Left forelimb (tissue), 1 donor: ENCODE measurements around the gene PRR36.

Experiments
- DNase-seq: peaks from one replicate; pipeline ENCODE4 v3.0.0-alpha.2; 2018; ENCODE audit warnings: low spot score

PRR36 gene

DNA sequence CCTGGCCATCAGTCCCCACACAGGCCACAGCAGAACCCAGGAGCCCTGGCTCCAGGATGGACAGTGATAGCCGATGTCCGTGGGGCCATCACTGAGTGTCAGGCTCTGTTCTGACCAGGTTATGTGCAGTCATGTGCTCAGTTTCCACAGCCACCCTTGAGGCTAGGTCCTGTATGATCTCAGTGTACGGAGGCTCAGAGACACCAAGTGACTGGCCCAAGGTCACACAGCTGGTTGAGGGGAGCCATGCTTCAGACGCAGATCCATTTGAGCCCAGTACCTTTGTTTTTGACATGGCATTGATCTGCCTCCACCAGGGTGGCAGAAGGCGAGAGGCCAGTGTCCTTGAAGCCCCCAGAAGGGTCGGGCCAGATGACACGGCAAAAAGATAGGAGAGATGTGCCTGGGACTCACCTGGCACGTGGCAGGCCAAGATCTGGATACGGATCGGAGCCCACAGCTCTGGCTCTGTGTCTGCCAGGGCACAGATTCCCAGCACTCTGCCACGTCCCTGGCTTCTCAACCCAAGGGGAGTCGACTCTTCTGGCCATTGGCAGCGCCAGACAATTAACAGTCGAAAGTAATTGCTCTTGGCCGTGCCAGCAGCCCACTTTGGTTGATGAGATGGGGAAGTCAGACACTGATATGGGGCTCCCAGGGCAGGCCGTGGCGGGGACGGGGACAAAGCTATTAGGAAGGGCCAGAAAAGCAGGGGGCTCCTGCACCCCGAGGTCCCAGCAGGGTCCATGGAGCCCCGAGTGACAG lies 28.6 kb downstream of the PRR36 start:
- no peak for DNase-seq

DNA sequence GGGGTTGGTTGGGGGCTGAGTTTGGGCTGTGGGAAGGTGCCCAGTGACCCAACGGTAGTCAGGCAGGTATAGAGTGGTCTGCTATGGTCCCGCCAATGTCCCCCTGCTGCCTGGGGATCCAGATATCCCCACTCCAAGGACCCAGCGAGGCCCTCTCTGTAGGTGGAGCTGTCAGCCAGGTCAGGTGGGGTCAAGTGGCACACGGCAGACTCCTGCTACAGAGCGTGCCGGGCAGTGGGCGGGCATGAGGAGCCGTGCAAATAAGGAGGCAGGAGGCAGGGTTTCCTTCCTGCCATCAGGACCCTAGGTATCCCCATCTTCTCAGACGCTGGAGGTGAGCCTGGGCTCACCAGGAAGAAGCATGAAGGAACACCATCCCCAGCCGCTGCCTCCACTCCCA lies 29.2 kb downstream of the PRR36 start:
- DNase-seq = no peak

DNA sequence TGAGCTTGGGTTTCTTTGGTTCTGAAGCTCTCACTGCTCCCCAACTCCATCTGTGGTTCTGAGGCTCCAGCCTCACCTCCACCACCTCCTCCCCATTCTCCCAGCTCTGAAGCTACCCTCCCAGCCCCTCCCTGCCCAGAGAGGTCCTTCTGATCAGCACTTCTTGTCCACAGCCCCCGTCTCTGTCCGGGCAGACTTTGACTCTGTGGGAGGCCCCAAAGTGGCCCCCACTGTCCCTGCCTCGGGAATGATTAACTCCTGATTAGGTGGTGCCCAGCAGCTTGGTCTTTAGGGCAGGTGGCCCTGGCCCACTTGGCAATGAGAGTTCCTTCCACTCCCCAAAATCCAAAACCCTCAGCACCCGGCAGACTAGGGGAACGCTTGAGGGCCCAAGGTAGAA lies 29.8 kb downstream of the PRR36 start:
- no peak for DNase-seq

DNA sequence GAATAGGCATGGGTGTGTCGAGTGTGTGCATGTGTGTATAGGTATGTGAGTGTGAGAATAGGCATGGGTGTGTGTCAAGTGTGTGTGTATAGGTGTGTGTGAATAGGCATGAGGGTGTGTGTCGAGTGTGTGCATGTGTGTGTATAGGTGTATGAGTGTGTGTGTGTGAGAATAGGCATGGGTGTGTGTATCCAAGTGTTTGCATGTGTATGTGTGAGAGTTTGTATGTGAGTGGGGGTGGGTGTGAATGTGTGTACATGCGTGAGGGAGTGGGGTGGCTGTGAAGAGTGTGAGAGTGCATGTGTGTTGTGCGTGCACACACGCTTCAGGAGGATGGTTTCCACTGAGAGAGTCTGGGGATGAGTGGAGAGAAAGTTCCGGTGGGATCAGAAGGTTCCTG lies 30.7 kb downstream of the PRR36 start:
- DNase-seq = no peak

DNA sequence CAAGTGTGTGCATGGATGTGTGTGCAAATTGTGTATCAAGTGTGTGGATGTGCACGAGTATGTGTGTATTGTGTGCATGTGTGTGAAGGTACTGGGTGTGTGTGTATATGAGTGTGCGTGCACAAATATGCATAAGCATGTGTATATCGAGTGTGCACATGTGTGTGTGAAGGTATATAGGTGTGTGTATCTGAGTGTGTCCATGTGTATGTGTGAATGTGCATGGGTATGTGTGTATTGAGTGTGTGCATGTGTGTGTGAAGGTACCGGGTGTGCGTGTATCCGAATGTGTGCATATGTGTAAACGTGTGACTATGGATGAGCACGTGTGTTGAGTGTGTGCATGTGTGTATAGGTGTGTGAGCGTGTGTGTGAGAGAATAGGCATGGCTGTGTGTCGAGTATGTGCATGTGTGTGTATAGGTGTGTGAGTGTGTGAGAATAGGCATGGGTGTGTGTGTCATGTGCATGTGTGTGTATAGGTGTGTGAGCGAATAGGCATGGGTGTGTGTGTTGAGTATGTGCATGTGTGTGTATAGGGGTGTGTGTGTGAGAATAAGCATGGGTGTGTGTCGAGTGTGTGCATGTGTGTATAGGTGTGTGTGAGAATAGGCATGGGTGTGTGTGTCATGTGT lies 31.4 kb downstream of the PRR36 start:
- no peak for DNase-seq

DNA sequence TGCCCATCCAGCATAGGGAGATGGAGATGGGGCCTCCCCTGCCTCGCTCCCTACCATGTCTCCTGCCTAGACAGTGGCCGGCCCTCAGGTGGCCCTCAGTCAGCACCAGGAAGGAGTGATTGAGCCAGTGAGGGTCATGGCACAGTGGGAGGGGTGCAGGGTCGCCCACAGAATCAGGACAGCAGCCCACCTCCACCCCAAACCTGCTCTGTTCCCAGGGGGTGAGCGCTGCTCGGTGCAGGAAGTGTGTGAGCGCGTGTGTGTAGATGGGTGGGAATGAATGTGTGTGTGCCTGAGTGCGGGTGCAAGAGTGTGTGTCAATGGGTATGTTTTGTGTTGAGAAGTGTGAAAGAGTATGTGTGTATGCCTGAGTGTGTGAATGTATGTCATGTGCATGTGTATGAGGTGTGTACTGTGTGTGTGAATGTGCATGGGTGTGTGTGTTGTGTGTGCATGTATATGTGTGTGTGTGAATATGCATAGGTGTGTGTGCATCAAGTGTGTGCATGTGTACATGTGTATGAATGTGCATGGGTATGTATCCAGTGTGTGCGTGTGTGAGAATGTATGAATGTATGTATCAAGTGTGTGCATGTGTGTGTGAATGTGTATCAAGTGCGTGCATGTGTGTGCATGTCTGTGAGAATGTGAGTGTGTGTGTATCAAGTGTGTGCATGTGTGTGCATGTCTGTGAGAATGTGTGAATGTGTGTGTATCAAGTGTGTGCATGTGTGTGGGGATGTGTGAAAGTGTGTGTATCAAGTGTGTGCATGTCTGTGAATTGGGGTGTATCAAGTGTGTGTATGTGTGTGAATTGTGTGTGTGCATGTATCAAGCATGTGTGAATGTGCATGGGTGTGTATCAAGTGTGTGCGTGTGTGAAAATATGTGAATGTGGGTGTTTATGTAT lies 32.2 kb downstream of the PRR36 start:
- DNase-seq = no peak

DNA sequence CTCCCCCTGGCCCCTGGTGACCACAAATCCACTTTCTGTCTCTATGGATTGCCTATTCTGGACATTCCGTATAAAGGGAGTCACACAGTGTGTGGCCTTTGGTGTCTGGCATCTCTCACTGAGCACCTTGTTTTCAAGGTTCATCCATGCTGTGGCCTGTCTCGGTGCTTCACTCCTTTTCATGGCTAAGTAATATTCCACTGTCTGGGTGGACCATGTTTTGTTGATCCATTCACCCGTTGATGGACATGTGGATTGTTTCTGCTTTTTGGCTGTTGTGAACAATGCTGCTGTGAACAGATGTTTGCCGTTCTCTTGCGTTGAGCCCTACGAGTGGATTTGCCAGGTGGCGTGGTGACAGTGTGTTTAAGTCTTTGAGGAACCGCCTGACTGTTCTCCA lies 33.6 kb downstream of the PRR36 start:
- DNase-seq = no peak

DNA sequence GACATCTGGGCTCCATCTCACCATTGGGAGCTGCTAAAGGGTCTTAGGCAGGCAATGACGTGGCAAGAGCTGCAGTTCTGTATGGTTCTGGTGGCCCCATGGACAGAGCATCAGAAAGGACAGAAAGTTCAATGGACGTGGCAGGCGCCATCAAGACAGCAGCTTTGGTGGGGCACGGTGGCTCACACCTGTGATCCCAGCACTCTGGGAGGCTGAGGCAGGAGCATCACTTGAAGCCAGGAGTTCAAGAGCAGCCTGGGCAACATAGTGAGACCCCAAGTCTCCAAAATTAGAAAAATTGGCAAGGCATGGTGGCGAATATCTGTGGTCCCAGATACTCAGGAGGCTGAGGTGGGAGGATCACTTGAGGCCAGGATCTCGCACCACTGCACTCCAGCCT lies 34.7 kb downstream of the PRR36 start:
- no peak for DNase-seq

DNA sequence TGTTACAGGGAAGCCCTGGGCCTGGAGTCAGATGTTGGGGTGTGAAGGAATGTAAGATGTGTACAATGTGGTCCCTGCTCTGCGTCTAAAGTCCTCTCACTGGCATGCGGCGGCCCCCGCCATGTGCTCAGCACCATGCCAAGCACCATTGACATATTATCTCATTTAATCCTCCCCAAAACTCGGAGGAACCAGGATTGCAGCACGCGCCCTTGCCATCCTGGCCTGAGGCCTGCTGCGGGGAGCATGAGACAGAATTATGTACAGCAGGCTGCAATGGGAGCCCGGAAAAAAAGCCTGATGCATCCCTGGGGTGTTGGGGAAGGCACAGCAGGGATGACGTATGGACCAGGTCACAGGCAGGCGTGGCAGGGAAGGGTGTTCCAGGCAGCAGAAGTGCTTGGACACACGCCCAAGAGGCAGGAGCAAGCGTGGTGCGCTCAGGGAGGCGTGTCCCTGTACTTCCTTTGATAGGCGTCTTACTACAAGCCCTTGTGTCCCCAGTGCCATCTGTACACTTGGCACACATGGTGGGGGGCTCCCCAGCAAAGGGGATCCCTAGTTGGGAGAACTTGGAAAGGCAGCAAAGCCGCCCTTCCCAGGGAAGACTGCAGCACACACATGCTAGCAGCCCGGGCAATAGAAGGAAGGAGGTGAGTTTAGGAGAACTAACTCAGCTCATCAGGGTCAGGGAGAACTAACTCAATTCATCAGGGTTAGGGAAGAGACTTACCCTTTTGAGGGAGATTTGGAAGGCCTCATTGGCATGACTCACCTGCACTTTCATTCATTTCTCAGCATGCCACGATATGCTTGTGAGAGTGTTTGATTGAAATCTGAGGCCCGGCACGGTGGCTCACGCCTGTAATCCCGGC lies 40.7 kb downstream of the PRR36 start:
- DNase-seq = no peak

DNA sequence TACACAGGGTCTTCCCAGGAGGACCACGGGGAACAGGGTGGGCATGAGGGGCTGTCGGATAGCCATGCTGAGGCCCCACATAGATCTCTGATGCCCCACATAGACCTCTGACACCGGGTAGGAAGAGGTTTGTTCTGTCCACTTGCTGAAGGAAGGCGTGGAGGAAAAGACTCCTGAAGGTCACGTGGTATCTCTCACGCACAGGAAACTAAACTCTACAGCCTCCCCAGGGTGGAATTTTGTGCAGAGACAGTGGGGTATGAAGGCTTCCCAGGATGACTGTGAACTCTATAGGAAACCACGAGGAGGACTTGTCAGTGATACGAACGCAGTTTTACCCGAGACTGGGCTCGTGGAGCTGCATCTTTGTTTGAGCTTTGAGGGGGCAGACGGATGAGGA lies 41.4 kb downstream of the PRR36 start:
- no peak for DNase-seq

DNA sequence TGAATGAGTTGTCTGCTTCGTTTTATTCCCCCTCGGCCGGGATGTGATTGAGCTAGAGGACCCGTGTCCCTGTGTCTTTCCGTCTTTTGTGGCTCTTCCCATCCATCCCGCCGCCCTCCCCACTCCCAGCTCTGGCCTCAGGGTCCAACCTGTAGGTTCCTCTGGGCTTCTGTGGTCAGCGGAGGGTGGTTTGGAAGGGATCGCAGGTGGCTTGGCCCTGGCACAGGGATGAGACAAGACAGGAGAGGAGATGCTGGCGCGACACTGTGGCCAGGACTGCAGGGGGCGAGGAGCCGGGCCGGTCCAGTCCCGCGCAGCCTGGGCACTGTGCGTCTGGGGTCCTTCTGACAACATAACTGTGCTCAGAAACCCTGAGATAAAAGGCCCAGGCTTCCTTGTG lies 42.2 kb downstream of the PRR36 start:
- DNase-seq = no peak

DNA sequence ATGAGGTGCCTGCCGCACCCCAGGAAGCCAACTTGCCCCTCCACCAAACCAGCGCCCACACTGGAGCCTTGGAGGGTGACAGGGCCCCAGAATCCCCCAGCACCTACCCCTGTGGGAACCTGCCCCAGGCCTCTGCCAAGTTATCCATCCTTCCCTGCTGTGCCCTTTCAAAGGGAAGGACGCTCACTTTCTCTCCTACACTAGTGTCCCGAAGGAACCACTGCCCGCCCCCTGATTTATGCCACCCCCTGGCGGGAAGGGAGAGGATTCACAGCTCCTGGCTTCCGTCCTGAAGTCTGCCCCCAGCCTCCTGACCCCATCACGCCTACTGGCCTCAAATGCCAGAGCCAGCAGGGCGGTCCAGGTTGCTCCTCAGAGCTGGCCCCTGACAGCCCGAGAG lies 42.7 kb downstream of the PRR36 start:
- no peak for DNase-seq

DNA sequence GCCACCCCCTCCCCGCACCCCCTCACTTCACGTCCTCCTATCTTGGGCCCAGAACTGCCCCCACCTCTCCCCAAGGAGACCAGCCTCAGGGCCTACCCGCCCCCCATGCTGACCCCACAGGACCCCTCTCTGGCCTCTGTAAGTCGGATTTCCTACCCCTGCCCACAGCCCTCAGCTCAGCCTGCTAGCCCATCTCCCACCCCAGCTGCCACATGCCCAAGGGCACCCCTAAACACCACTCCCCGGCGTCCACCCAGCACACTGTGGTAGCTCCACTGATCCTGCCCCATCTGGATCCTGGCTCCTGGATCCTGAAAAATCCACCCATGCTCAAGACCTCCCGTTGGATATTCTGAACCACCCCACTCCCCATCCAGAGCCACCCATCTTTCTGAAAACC lies 43.4 kb downstream of the PRR36 start:
- DNase-seq = no peak

DNA sequence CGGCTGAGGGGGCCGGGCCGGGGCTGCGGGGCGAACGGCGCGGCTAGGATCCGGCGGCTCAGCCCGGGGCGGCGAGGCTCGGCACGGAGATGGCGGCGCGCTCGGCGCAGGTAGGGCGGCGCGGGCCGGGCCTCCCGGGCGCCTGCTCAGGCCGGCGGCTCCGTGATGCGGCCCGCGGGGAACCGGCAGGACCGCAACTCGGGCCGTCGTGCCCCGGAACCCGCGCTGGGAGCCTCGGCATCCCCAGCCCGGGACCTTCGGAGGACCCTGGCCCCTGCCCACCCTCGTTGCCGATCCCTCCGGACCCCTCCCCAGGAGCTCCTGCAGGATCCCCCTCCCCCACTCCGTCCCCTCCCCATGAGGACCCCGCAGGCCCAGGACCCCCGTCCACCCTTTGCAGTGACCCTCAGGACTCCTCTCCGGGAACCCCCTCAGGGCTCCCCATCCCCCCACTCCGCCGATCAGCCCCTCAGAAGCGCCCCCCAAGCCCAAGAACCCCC lies 43.9 kb downstream of the PRR36 start:
- no peak for DNase-seq

DNA sequence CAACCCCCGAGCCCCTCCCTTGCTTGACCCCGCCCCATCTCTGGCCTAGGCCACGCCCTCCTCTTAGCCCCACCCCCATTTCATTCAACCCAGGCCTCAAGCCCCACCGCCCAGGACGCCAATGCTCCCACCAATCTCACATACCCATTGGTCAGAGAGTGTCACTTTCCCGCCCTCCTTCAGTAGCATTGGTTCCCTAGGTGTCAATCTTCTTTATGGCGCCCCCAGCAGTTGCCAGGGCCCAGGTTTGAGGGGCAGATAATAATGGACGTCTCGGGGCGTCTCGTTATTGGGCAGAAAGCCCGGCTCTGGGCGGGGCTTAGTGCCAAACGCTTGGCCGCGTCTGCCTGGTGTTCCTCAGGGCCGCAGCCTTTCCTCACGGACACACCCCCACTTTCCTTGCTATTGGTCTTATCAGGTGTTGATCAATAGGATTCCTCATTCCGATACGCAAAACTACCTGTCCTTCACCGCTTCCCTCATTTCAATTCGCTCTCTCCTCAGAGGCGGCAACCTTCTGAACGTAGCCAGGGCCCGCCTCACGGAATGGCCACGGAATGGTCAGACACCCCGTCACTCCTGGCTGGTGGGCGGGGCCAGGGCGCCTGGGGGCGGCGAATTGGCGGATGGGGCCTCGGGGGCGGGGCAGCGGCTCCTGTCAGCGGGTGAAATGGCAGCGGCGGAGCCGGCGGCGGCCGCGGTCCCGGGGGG lies 44.5 kb downstream of the PRR36 start, which contains the start of gene EVI5L:
Gene EVI5L, plus strand, starts transcription at position 658 of the 711 bp plus-strand sequence. CDS start 16,325 bp downstream, outside the sequence.
- DNase-seq = peak; percentile 99

DNA sequence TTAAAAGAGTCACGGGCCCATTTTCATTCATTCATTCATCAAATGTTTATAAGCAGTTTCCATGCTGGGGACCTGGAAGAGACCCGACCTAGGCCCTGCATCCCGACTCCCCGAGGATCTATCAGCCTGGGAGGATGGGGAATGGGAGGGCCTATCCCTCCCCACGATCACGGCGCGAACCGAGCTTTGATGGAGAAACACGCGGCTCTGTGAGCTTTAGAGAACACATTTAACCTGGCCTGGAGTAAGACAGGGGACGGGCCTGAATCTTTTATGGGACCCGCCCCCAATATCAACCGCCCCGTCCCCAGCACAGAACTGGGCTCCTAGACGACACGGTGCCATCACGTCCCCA lies 45.0 kb downstream of the PRR36 start:
- DNase-seq = no peak

DNA sequence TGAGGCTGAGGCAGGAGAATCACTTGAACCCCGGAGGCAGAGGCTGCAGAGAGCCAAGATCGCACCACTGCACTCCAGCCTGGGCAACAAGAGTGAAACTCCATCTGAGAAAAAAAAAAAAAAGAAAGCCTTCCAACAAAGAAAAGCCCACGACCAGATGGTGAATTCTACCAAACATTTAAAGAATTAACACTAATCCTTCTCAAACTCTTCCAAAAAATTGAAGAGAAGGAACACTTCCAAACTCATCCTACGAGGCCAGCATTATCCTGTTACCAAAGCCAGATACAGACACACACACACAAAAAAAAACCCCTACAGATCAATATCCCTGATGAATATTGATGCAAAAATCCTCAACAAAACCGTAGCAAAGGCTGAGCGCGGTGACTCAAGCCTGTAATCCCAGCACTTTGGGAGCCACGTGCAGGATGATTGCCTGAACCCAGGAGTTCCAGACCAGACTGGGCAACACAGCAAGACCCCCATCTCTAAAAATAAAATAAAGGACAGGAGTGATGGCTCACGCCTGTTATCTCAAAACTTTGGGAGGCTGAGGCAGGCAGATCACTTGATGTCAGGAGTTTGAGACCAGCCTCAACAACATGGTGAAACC lies 50.4 kb downstream of the PRR36 start:
- DNase-seq = no peak

DNA sequence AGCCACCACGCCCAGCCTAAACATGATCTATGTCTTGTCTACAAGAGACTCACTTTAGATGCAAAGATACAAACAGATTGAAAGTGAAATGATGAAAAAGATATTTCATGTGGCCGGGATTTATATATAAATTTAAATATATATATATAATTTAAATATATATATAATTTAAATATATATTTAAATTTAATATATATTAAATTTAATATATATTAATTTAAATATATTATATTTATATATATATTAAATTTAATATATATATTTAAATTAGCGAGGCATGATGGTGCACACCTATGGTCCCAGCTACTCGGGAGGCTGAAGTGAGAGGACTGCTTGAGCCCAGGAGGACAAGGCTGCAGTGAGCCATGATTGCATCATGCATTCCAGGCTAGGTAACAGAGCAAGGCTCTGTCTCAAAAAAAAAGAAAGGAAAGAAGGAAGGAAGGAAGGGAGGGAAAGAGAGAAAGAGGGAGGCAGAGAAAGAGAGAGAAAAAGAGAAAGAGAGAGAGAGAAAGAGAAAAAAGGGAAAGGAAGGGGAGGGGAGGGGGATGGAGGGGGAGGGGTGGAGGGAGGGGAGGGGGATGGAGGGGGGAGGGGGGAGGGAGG lies 51.2 kb downstream of the PRR36 start:
- no peak for DNase-seq

DNA sequence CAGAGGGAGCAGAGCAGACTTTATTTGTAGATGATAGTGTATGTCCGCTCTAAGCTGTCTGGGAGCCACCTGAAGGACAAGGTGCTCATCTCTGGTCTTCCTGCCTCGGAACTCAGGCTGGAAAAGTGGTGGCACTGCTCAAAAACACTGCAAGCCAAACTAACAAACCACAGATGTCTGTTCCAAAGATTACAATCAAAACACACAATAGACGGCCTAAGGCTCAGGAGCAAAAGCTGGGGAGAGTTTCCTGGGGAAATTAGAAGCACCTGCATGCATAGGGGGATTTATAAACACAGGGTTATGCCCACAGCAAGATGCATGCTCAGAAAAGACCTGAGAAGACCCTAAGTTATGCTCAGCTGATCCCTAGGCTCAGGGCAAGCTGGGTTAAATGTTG lies 53.6 kb downstream of the PRR36 start:
- no peak for DNase-seq

DNA sequence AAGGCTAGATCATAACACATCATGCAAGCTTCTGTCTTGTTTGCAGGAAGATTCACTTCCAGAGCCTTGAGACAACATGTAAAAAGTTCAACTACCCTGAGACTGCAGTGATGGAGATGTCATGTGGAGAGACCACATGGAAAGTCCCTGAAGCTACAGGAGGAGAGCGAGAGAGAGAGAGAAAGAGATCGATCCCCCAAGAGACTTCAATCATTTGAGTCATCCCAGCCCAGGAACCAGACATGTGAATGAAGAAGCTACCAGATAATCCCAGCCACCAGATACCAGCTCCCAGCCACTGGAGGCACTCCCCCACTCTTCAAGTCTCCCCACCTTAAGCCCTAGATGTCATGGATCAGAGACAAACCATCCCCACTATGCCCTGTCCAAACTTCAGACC lies 54.9 kb downstream of the PRR36 start:
- no peak for DNase-seq
